GM21786 (cell line): ENCODE data around the gene LIN28A.

Source experiments
- ATAC-seq: cut with Tn5 transposase; IDR thresholded peaks from one replicate; pipeline ENCODE4 v1.9.1; 2021; ENCODE audit not compliant: unreplicated experiment

LIN28A gene

GRCh38 chr1:26431979-26432695, 21.5 kb downstream of the LIN28A start, which contains the start of gene DHDDS:
DHDDS (plus strand) TSS chr1:26432321; CDS start chr1:26432946, 625 bp downstream.
- ATAC-seq, result peak; percentile 90

DNA sequence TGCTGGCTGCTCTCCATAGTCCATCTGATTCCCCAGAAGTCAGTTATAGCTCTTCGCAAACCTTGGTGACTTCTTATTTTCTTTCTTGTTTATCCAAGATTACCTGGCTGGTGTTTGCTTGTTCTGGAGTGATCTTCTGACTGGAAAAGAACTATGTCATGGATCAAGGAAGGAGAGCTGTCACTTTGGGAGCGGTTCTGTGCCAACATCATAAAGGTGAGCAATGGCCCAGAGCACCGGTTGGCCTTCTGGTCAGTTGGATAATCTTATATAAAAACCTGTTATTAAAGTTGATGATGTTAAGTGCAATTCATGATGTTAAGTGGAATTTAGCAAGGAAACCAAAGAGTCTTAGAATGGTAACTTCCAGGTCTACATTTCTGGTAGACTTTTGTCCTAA, 22.2 kb downstream of the LIN28A start:
- ATAC-seq, result no peak

GRCh38 chr1:26434161-26434752, 23.6 kb downstream of the LIN28A start:
- no peak for ATAC-seq

DNA sequence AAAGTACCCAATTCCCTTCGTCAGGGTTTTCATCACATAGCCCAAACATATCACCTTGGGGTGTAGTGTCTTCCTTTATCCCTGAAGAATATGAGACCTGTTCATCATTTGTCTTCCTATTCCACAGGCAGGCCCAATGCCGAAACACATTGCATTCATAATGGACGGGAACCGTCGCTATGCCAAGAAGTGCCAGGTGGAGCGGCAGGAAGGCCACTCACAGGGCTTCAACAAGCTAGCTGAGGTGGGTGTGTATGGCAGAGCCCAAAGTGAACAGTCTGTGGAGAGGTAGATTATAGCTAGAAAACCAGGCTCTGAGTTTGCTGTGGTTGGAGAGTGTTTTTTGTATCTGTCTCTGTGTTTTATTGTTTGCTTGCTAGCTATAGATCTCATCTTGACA, 27.4 kb downstream of the LIN28A start:
- no peak for ATAC-seq

GRCh38 chr1:26440259-26440658, 29.6 kb downstream of the LIN28A start:
- ATAC-seq, result no peak

DNA sequence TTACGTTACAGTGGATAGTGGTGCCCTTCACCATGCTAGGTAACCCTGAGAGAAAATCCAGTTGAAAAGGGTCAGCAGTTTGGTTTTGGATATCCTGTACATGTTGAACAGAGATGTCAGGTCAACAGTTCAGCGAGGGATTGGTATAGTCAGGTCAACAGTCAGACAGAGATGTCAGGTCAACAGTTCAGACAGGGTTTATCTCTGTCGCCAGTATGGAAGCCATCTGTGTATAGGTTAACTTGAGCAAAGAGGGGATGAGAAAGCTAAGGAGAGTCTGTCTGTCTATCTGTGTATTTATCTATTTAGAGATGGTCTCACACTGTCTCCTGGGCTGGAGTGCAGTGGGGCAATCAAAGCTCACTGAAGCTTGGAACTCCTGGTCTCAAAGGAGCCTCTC, 39.3 kb downstream of the LIN28A start:
- no peak for ATAC-seq

- no peak for ATAC-seq
Observed at GRCh38 chr1:26450908-26451307, 40.3 kb downstream of the LIN28A start.

GRCh38 chr1:26452459-26453183, 42.0 kb downstream of the LIN28A start:
- ATAC-seq, result no peak

DNA sequence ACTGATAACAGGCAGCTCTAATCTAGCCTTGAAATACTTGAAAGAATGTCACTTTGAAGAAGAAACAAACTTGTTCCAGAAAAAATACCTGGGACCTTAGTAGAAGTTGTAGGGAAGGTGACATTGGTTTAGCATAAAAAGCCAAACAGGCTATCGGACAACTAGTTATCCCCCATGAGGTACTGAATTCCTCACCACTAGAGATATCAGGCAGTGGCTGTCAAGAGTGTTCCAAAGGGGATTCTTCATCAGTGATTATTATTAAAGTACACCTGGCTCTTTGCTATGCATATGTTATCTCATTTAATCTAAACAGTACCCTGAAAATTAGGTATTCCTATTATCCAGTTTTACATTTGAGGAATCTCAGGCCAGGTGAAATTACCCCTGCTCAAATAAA, 48.5 kb downstream of the LIN28A start:
- no peak for ATAC-seq

DNA sequence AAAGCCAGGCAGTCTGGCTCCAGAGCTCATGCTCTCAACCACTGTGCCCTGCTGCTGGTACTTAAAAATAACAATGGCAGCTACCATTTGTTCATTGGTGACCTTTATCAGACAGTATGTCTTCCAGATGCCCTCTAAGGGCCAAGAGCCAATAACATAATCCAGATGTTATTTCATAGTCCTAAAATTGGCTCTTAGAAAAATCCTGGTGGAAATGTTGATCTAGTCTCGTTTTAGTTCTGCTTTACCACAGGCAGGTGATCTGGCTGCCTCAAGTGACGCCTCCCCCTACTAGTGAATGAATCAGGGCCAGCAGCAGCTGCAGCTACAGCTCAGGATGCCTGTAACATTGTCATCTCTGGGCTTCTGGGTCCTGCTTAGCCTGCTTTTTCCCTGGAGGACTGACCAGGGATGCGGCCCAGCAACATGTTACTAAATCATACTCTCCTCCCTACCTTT, 49.0 kb downstream of the LIN28A start:
- ATAC-seq, result no peak

DNA sequence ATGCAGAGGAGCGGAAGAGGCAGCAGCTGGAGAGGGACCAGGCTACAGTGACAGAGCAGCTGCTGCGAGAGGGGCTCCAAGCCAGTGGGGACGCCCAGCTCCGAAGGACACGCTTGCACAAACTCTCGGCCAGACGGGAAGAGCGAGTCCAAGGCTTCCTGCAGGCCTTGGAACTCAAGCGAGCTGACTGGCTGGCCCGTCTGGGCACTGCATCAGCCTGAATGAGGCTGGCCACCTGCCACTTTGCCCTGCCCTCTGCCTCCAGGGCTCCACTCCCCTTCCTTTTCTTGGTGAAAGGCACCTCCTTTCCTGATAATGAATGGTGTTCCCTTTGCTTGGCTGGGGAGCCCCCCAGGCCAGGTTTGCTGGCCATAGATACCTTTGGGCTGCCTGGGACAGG, 58.3 kb downstream of the LIN28A start:
- ATAC-seq, result no peak

DNA sequence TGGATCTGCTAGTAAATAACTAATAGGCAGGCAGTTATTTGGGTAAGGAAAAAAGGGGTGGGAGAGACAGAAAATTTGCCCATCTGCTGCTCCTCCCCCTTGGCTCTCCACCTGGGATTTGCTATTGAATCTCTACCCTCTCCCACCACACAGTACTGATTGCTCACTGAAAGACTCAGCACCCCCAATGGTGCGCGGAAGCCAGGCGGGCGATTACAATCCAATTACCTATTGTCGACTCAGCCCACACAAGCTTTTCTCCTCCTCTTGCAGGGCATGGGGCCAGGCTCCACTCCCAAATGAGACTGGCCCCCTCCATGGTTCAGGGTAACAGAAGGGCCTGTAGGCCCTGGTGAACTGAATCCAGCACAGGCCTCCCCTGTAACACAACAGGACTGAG, 58.9 kb downstream of the LIN28A start:
- no peak for ATAC-seq

GRCh38 chr1:26470878-26471497, 60.4 kb downstream of the LIN28A start:
- ATAC-seq, result no peak

DNA sequence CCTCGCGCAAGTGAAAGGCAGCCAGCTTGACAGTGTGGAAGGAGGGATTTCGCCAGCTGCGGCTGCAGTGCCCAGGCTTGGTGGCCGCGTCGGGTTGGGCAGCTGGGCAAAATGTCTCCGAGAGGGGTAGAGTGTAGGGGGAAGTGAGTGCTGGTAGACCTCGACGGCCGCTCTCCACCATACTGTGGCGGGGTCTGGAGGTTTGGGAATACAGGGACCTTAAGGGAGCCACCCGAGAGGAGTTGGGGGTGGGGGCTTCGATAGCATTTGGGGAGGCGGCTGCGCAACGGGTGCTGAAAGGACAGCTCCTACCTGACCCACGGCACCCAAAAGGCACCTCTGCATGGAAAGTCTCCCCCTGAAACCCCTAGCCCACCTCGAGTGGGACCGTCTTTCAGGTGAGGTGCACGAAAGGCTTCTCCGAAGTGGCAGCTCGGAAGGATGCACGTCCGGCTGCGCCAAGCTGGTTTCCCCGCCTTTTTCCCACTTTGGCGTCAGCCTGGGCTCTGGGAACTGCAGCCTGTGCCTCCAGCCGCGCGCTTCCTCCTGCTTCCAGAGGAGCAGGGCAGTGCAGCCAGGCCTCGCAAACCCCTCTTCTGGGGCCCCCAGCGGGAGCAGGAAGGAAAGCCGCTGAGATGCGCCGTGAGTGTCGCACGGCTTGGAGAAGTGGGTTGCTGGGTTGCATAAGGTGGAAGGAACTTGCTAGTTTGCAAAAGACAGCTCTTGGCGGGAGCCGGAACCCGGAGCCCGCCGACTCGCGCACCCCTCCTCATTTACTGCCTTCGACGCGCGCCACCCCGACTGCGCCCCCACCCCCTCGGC, 61.1 kb downstream of the LIN28A start:
- peak; percentile 7 for ATAC-seq

DNA sequence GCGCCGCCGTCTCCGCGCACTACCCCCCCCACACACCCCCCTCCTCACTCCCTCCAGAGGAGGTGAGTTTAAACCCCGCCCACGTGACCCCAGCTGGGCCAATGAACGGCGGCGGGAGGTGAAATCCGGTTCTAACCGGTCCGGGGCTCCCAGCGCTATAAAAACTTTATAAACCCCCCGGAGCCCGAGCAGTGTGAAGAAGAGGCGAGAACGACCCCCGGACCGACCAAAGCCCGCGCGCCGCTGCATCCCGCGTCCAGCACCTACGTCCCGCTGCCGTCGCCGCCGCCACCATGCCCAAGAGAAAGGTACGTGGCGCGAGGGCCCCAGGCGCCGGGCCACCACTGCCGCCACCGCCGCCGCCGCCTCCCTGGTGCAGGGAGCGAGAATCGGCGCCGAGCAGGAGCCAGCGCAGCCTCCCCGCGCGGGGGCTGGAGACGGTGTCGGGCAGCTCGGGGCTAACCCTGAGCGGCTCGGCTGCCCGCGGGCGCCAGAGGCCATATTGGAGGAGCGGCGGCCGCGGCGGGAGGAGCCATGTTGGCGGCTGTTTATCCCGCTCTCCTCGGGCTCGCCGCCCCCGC, 61.8 kb downstream of the LIN28A start, which contains the start of gene HMGN2:
TSS of gene HMGN2 (plus strand) at position 121 of the 581 bp plus-strand sequence. CDS start at position 294, 173 bp downstream.
- ATAC-seq, result peak; percentile 49

DNA sequence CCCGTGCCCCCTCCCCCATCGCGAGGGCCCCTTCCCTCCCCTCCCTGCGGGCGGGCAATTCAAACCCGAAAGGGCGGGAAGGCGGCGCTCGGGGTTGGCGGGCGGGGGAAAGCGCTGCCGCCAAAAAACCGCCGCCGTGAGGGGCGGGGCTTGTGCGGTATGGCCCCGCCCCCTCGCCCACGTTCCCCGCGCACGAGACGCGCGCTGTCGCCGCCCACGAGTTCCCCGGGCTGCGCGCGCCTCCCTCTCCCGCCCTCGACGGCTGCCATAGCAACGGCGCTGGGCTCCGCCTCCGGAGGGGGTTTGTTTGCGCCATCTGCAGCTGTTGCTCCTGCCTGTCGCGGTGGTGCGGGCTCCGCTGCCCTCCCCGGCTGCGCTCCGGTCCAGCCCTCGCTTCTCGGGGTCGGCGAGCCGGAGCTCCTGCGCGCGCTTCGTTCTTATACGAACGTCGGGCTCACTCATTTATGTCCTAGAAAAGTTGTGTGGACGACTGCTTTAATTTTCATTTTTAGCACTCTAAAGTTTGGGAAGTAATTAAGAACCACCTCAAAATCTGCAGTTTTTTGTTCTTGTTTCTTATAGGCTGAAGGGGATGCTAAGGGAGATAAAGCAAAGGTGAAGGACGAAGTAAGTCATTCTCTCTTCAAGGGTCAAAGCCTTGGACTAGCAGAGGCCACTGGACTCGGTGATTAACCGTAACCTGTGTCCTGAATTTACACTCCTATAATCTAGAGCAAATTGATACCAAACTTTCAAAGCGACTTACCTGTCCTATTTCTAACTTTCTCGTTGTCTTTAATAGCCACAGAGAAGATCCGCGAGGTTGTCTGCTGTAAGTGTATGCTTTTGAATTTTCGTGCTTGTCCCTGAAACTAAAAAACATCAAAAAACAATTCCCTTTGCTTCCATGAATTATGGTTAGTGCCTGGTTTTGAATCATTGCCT, 62.6 kb downstream of the LIN28A start:
- peak; percentile 65 for ATAC-seq

GRCh38 chr1:26474818-26475217, 64.2 kb downstream of the LIN28A start:
- no peak for ATAC-seq

DNA sequence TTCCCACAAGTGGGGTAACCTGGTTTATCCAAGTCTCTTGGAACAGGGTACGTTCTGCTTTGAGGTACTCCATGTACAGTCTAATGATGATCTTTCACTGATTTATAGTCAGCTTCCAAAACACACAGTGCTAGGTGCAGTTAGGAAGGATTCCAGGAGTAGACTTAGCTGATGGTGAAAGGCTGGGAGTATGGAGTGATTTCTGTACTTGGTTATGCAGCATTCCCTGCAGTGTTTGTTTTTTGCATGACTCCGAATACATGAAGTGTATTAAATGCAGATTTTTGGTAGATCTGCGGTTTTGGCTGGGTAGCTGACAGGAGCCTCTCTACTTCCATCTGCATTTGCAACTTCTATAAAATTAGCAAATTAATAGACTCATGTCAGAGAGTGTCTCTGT, 65.4 kb downstream of the LIN28A start:
- no peak for ATAC-seq

DNA sequence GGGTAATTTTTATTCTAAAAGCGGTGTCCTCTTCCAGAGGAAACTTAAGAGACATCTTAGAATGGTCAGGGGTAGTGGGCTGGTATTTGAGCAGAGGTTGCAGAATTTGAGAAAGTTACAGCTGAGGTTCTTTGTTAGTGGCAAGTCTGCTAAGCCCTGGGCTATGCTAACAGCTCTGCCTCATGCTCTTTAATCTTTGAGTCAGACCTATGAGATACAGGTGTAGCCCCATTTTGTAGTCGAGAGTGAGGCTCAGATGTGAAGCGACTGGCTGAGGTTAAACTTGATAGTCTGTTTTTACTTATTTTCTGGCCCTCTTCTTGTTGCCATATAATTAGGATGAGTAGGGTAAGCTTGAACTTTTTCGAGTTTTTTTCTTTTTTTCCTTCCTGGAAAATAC, 66.3 kb downstream of the LIN28A start:
- no peak for ATAC-seq
